ENCODE data around the gene ICE2.

The ICE2 gene

GRCh38 chr15:60494108-60494507, 15.2 kb upstream of the ICE2 start:
- Histone ChIP-seq H3K27ac (no peak overlapping the region), H3K4me3 (no peak overlapping the region)
- TF ChIP-seq, protein P1, sequence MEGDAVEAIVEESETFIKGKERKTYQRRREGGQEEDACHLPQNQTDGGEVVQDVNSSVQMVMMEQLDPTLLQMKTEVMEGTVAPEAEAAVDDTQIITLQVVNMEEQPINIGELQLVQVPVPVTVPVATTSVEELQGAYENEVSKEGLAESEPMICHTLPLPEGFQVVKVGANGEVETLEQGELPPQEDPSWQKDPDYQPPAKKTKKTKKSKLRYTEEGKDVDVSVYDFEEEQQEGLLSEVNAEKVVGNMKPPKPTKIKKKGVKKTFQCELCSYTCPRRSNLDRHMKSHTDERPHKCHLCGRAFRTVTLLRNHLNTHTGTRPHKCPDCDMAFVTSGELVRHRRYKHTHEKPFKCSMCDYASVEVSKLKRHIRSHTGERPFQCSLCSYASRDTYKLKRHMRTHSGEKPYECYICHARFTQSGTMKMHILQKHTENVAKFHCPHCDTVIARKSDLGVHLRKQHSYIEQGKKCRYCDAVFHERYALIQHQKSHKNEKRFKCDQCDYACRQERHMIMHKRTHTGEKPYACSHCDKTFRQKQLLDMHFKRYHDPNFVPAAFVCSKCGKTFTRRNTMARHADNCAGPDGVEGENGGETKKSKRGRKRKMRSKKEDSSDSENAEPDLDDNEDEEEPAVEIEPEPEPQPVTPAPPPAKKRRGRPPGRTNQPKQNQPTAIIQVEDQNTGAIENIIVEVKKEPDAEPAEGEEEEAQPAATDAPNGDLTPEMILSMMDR (IDR thresholded peaks at IDR 0.05): no peak
- no peak for DNase-seq (ENCODE audit: low spot score)

- TF ChIP-seq, protein P1 (IDR thresholded peaks at IDR 0.05): no peak
- DNase-seq (ENCODE audit: low spot score): no peak
- H3K27ac ChIP-seq: no peak overlapping the region
These were observed 14.2 kb upstream of the ICE2 start for GRCh38 chr15:60493166-60493565.

DNA sequence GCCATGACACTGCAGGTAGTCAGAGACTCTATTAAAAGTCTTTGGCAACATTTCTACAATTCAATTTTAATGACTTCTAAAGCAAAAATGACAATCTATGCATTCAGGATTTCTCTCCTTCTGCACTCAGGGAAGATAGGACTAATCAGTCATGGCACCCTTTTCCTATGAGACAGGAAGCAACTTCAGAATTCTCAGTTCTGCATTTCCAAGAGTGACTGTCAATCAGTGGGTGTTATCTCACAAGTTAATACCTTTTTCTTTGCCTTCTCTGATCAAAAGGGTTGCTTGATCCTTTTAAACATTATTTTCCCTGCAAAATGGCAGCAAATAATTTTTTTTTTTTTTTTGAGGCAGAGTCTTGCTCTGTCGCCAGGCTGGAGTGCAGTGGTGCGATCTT, 7.8 kb upstream of the ICE2 start:
- DNase-seq (ENCODE audit: low spot score): no peak
- no peak overlapping the region for H3K4me3 ChIP-seq
- TF ChIP-seq, protein P1 (IDR thresholded peaks at IDR 0.05): no peak
- H3K27ac ChIP-seq: no peak overlapping the region

More at GRCh38 chr15:60493166-60493565, 14.2 kb upstream of the ICE2 start:
- no peak overlapping the region for H3K4me3 ChIP-seq

DNA sequence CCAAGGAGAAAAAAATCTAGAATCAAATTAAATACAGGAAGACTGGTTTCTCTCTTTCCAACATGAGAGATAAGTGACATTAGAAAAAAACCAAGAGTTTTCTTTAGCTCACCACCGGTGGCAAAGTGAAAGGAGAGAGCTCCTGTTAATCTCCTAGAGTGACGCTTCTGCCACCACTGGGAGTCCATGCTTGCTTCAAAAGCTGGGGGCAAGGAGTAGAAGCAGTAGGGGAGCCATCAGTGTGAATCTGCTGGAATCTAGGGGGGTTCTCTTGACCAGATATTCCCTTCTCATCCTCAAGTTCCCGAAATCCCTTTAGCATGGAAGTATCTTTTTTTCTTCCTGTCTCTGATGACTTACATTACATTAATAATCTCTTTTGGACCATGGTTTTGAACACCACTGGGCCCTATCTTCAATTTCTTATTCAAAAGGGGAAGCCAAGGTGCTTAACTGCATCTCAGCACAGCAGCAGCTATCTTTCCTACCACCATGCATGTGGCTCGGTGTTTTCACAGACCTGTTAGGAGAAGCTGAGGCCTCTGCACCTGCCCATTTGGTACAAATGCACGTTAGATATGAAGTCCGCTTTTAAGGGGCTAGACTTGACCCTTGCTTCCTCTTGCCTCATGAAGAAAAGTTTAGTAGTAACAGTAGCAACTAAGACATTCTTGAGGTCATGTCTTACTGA, 6.6 kb upstream of the ICE2 start:
- DNase-seq (ENCODE audit: low spot score): no peak
- Histone ChIP-seq H3K4me3 (no peak overlapping the region), H3K27ac (no peak overlapping the region)
- TF ChIP-seq, protein P1 (IDR thresholded peaks at IDR 0.05): no peak

DNA sequence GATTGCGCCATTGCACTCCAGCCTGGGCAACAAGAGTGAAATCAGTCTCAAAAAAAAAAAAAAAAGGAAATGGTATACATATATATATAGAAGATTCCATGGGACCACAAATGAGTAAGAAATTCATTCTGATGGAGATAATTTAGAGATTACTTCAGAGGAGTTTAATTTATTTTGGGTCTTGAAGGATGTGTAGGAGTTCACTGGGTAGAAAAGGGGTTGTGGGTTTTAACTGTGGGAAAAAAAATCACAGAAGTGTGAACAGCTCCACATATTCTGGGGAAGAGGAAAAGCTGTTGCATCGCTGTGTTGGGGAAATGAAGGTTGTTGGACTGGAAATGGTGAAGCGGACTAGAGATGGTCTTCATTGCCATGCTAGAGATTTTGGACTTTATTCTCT, 4.1 kb upstream of the ICE2 start:
- DNase-seq (ENCODE audit: low spot score): no peak
- TF ChIP-seq, protein P1 (IDR thresholded peaks at IDR 0.05): no peak
- Histone ChIP-seq H3K4me3 (no peak overlapping the region), H3K27ac (no peak overlapping the region)

DNA sequence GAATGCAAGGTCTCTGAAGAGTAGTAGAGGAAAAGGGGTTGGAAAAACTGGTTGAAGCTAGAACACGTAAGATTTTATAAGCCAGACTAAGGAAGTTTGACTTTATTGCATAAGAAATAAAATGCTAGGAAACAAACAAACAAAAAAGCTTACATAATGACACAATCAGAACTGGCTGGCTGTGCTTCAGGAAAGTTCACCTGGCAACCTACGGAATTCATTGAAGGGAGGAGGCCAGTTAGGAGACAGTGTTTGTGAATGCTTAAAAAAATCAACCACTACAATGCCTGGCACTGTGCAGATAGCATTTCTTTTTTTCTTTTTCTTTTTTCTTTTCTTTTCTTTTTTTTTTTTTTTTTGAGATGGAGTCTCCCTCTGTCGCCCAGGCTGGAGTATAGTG, 1.9 kb upstream of the ICE2 start:
- no peak for DNase-seq (ENCODE audit: low spot score)
- Histone ChIP-seq H3K27ac (no peak overlapping the region), H3K4me3 (no peak overlapping the region)
- TF ChIP-seq, protein P1 (IDR thresholded peaks at IDR 0.05): no peak

DNA sequence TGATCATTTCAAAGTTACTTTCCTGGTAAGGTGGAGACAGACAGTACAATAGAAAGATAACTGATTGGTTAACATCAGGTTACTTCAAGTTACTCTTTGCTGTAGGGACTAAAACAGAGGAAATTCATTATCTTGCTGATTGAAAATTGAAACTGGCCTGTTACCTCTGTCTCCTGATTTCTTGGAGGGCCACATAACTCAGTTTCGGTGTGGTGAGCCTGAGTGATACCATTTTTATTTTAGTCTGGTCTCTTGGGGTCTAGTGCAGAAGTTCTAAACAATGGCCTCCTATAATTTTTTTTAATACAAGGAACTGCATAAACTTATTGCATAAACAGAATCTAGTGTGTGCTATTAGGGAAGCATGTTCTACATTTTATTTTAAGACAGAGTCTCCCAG, 1.2 kb upstream of the ICE2 start:
- DNase-seq (ENCODE audit: low spot score): no peak
- Histone ChIP-seq H3K4me3 (no peak overlapping the region), H3K27ac (no peak overlapping the region)
- TF ChIP-seq, protein P1 (IDR thresholded peaks at IDR 0.05): no peak
